Thyroid gland (tissue), 4 donors: ENCODE data around the gene PXDN.

Source experiments
- POLR2A ChIP-seq, 2 donors: fragments of 450-650 bp; IDR thresholded peaks; one replicate each; pipeline ENCODE4 v1.6.1; 2017; ENCODE audit warnings: antibody characterized with exemption in 2 of 2, mild to moderate bottlenecking in 2 of 2, moderate library complexity in 1 of 2
- TF ChIP-seq, protein P1 (sequence below), 6 experiments: fragments of 200-600 bp in 3 of 6; fragments of 450-650 bp in 3 of 6; sonication (generic) in 3 of 6; IDR thresholded peaks; one replicate each; pipeline ENCODE4 v1.5.1; 2016 to 2019; ENCODE audit warnings: antibody characterized with exemption in 6 of 6, mild to moderate bottlenecking in 2 of 6, inconsistent platforms in 1 of 6, moderate library complexity in 1 of 6

DNA sequence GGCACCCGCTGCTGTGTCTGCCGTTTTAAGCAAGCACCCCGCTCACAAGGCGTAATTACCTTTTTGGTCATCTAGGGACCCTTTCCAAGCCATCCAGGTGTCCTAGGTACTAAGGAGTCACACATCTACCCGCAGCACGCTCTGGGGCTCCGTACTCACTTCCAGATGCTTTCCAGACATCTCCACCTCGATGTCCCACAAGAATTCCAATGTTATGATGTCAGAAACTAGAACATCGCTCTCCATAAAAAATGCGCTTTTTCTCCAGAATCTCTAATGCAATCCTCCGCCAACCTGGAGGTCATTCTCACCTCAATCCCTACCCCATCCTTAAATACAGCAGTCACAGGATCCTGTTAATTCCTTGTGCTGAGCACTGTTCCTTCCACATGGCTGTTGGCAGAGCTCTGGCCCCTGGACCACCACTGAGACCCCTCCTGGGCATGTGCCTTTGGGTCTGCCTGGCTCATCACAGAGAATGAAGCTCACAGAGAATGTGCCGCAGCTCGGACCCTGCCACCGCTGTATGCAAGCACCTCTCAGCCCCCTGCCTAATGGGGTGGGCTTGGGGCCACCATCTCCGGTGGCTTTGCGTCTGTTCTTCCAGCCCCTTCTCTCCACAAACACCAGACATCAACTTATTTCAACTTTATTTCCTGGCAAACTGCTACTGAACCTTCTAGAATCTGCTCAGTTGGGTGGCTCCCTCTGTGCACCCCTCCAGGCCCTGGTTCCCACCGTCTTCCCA, 4.6 kb upstream of the PXDN start:
- TF ChIP-seq, protein P1, sequence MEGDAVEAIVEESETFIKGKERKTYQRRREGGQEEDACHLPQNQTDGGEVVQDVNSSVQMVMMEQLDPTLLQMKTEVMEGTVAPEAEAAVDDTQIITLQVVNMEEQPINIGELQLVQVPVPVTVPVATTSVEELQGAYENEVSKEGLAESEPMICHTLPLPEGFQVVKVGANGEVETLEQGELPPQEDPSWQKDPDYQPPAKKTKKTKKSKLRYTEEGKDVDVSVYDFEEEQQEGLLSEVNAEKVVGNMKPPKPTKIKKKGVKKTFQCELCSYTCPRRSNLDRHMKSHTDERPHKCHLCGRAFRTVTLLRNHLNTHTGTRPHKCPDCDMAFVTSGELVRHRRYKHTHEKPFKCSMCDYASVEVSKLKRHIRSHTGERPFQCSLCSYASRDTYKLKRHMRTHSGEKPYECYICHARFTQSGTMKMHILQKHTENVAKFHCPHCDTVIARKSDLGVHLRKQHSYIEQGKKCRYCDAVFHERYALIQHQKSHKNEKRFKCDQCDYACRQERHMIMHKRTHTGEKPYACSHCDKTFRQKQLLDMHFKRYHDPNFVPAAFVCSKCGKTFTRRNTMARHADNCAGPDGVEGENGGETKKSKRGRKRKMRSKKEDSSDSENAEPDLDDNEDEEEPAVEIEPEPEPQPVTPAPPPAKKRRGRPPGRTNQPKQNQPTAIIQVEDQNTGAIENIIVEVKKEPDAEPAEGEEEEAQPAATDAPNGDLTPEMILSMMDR (IDR thresholded peaks at IDR 0.05) = no peak
- TF ChIP-seq POLR2A (IDR thresholded peaks at IDR 0.05) = no peak
